Measurements from ENCODE around the gene RAD54L. TPM values are rescaled to one million over a fixed set of nuclear protein-coding genes. Genes with fewer than 3 reads are reported as not detected.
"Not testable (repeated sequence)": the region's sequence is repeated elsewhere in the genome, so short reads cannot be mapped to it uniquely, and the experiment has no call there.

RAD54L gene
- total RNA-seq, 1 experiment from 2014 or later = 49.0 TPM

GRCh38 chr1:46325285-46326076 lies 77.9 kb downstream of the RAD54L start:
- CTCF ChIA-PET; H3K9me3 ChIP-seq (ENCODE audit: low read depth, low read length, poor library complexity, severe bottlenecking); DNase-seq (ENCODE audit: low spot score); H3K27ac ChIP-seq (ENCODE audit: low read depth, low read length, poor library complexity, severe bottlenecking); BruUV-seq (replicated peaks); POLR2A ChIA-PET (ENCODE audit: low non-redundant PET); H3K27me3 ChIP-seq (replicated peaks; ENCODE audit: insufficient read depth, low read depth, low read length, poor library complexity); H3K36me3 ChIP-seq (ENCODE audit: insufficient read depth, low read length, poor library complexity, severe bottlenecking); intact Hi-C loops (cut with micrococcal nuclease; ENCODE audit: unreplicated experiment); H3K4me1 ChIP-seq (ENCODE audit: insufficient read depth, low read length, poor library complexity, severe bottlenecking); H3K4me3 ChIP-seq (ENCODE audit: low read depth, low read length, poor library complexity, severe bottlenecking): not testable (repeated sequence)

Other genes starting within 250 kb of the RAD54L start
- 30.0 and 30.2 TPM in 2 replicates for gene PIK3R3, start 115.1 kb upstream of the RAD54L start, total RNA-seq (2021)
- not detected in 2 replicates for gene TSPAN1, start 72.7 kb upstream of the RAD54L start, total RNA-seq (2021)
- not detected in 2 replicates for gene P3R3URF, start 71.3 kb upstream of the RAD54L start, total RNA-seq (2021)
- 71.0 and 90.9 TPM in 2 replicates for gene POMGNT1, start 49.3 kb upstream of the RAD54L start, total RNA-seq (2021)
- 1.1 and 1.5 TPM in 2 replicates for gene LURAP1, start 44.4 kb upstream of the RAD54L start, total RNA-seq (2021)
- 78.9 and 79.1 TPM in 2 replicates for gene LRRC41, start 55.9 kb downstream of the RAD54L start, total RNA-seq (2021)
- 527 and 567 TPM in 2 replicates for gene UQCRH, start 55.9 kb downstream of the RAD54L start, total RNA-seq (2021)
- gene NSUN4, start 93.0 kb downstream of the RAD54L start, total RNA-seq (2021) = 30.7 and 31.7 TPM in 2 replicates
- 3.2 and 3.4 TPM in 2 replicates for gene FAAH, start 146.6 kb downstream of the RAD54L start, total RNA-seq (2021)
- 0.69 and 1.4 TPM in 2 replicates for gene DMBX1, start 242.1 kb downstream of the RAD54L start, total RNA-seq (2021)

All from A673 (cell line).